MM.1S (cell line): ENCODE data around the gene TCF12.

ENCODE experiments used
- DNase-seq: peaks from one replicate; pipeline ENCODE4 v3.0.0-alpha.2; 2015
- H2AFZ ChIP-seq: fragments of 300-600 bp; sonication (generic); 2 replicates; pipeline ENCODE4 v1.6.0; 2016; ENCODE audit warnings: antibody characterized with exemption, low read length
- H3F3A ChIP-seq: fragments of 300-600 bp; sonication (generic); 2 replicates; pipeline ENCODE4 v1.6.1; 2016; ENCODE audit warnings: mild to moderate bottlenecking, antibody characterized with exemption, low read length, moderate library complexity, mixed read lengths; ENCODE audit not compliant: insufficient read depth
- H3K27ac ChIP-seq: fragments of 300-600 bp; sonication (generic); 2 replicates; pipeline ENCODE4 v1.5.1; 2016; ENCODE audit warnings: mild to moderate bottlenecking, low read length
- H3K27me3 ChIP-seq: fragments of 300-600 bp; sonication (generic); replicated peaks from 2 replicates; pipeline ENCODE4 v1.6.0; 2016; ENCODE audit warnings: low read length; ENCODE audit not compliant: insufficient read depth
- H3K36me3 ChIP-seq: fragments of 300-600 bp; sonication (generic); replicated peaks from 2 replicates; pipeline ENCODE4 v1.6.1; 2016; ENCODE audit warnings: mild to moderate bottlenecking, low read length, mixed read lengths; ENCODE audit not compliant: insufficient read depth
- H3K4me1 ChIP-seq: fragments of 300-600 bp; sonication (generic); 2 replicates; pipeline ENCODE4 v1.6.1; 2016; ENCODE audit warnings: low read length, mixed read lengths
- H3K4me2 ChIP-seq: fragments of 300-600 bp; sonication (generic); 2 replicates; pipeline ENCODE4 v1.6.0; 2016; ENCODE audit warnings: low read depth, low read length
- H3K4me3 ChIP-seq: fragments of 300-600 bp; sonication (generic); 2 replicates; pipeline ENCODE4 v1.5.1; 2016; ENCODE audit warnings: low read length, mixed read lengths
- H3K79me2 ChIP-seq: fragments of 300-600 bp; sonication (generic); 2 replicates; pipeline ENCODE4 v1.6.1; 2016; ENCODE audit warnings: mixed run types, low read length, mixed read lengths
- H3K9ac ChIP-seq: fragments of 300-600 bp; sonication (generic); 2 replicates; pipeline ENCODE4 v1.6.1; 2016; ENCODE audit warnings: low read length, mixed read lengths
- H3K9me2 ChIP-seq: fragments of 300-600 bp; sonication (generic); replicated peaks from 2 replicates; pipeline ENCODE4 v1.6.1; 2016; ENCODE audit warnings: mild to moderate bottlenecking, low read length, mixed read lengths; ENCODE audit not compliant: insufficient read depth
- H3K9me3 ChIP-seq: fragments of 300-600 bp; sonication (generic); replicated peaks from 2 replicates; pipeline ENCODE4 v1.6.1; 2016; ENCODE audit warnings: mild to moderate bottlenecking, low read length, mixed read lengths; ENCODE audit not compliant: insufficient read depth
- H4K20me1 ChIP-seq: fragments of 300-600 bp; sonication (generic); 2 replicates; pipeline ENCODE4 v1.6.1; 2016; ENCODE audit warnings: mild to moderate bottlenecking, low read length, moderate library complexity, mixed read lengths; ENCODE audit not compliant: insufficient read depth
- CTCF ChIP-seq: fragments of 300-600 bp; sonication (generic); IDR thresholded peaks from 2 replicates; pipeline ENCODE4 v1.5.1; 2016; ENCODE audit warnings: antibody characterized with exemption, low read length, mixed read lengths
- EZH2 ChIP-seq: fragments of 300-600 bp; sonication (generic); optimal IDR thresholded peaks from 2 replicates; pipeline ENCODE3; 2017; ENCODE audit warnings: low read depth, mild to moderate bottlenecking, antibody characterized with exemption, low read length, mixed read lengths
- EZH2phosphoT487 ChIP-seq: fragments of 300-600 bp; sonication (generic); IDR thresholded peaks from 2 replicates; pipeline ENCODE4 v1.6.1; 2018; ENCODE audit warnings: antibody characterized with exemption, low read length

The TCF12 gene

GRCh38 chr15:57152666-57153539 lies 234.5 kb downstream of the TCF12 start:
- H2AFZ ChIP-seq: no peak overlapping the region
- no peaks in the 10 kb centered on the region for H3K79me2 ChIP-seq
- H3K4me3 ChIP-seq: no peak overlapping the region
- H3K4me1 ChIP-seq: no peaks in the 10 kb centered on the region
- TF ChIP-seq EZH2phosphoT487: no peak
- TF ChIP-seq CTCF: no peak
- TF ChIP-seq EZH2: no peak
- no peaks in the 10 kb centered on the region for H3K9me2 ChIP-seq
- no peaks in the 10 kb centered on the region for H3K27me3 ChIP-seq
- H3K9ac ChIP-seq: no peak overlapping the region
- H3K9me3 ChIP-seq: no peaks in the 10 kb centered on the region
- no peaks in the 10 kb centered on the region for H3F3A ChIP-seq
- no peak overlapping the region for H3K4me2 ChIP-seq
- no peaks in the 10 kb centered on the region for H3K36me3 ChIP-seq
- H4K20me1 ChIP-seq: no peaks in the 10 kb centered on the region
- DNase-seq: no peak
- H3K27ac ChIP-seq: no peak overlapping the region

- H4K20me1 ChIP-seq: no peaks in the 10 kb centered on the region
- H2AFZ ChIP-seq: no peak overlapping the region
- no peaks in the 10 kb centered on the region for H3K27me3 ChIP-seq
- DNase-seq: no peak
- no peaks in the 10 kb centered on the region for H3K9me2 ChIP-seq
- no peaks in the 10 kb centered on the region for H3K9me3 ChIP-seq
- H3K9ac ChIP-seq: no peak overlapping the region
- no peaks in the 10 kb centered on the region for H3K79me2 ChIP-seq
- no peak for TF ChIP-seq EZH2phosphoT487
- TF ChIP-seq CTCF: no peak
- TF ChIP-seq EZH2: no peak
- H3K4me3 ChIP-seq: no peak overlapping the region
- H3K4me1 ChIP-seq: no peaks in the 10 kb centered on the region
- no peaks in the 10 kb centered on the region for H3F3A ChIP-seq
- no peak overlapping the region for H3K27ac ChIP-seq
- H3K4me2 ChIP-seq: no peak overlapping the region
- no peaks in the 10 kb centered on the region for H3K36me3 ChIP-seq
These were observed 237.9 kb downstream of the TCF12 start for GRCh38 chr15:57156210-57156884.

GRCh38 chr15:57158589-57158988 lies 240.1 kb downstream of the TCF12 start:
- H3K27me3 ChIP-seq: no peaks in the 10 kb centered on the region
- H2AFZ ChIP-seq: no peak overlapping the region
- no peak overlapping the region for H3K4me3 ChIP-seq
- H3K9ac ChIP-seq: no peak overlapping the region
- DNase-seq: no peak
- H4K20me1 ChIP-seq: no peaks in the 10 kb centered on the region
- no peaks in the 10 kb centered on the region for H3K9me2 ChIP-seq
- no peaks in the 10 kb centered on the region for H3K79me2 ChIP-seq
- no peak overlapping the region for H3K4me2 ChIP-seq
- H3F3A ChIP-seq: no peaks in the 10 kb centered on the region
- H3K27ac ChIP-seq: no peak overlapping the region
- no peaks in the 10 kb centered on the region for H3K9me3 ChIP-seq
- H3K4me1 ChIP-seq: no peaks in the 10 kb centered on the region
- TF ChIP-seq EZH2 (no peak), EZH2phosphoT487 (no peak), CTCF (no peak)
- no peaks in the 10 kb centered on the region for H3K36me3 ChIP-seq
